AG08395 (cell line): ENCODE data around the gene CYB5RL.
"Not testable (repeated sequence)": the region's sequence is repeated elsewhere in the genome, so short reads cannot be mapped to it uniquely, and the experiment has no call there.

Experiments
- DNase-seq: peaks from one replicate; pipeline ENCODE4 v3.0.0; 2012; ENCODE audit warnings: mixed read lengths, low spot score

Gene CYB5RL

GRCh38 chr1:54199765-54200518, at the start of gene CYB5RL, which contains the start of gene MRPL37:
TSS of gene CYB5RL (minus strand) at chr1:54200030. CDS start at chr1:54195616, 4,414 bp downstream.
TSS of gene MRPL37 (plus strand) at chr1:54200167. CDS start at chr1:54200244, 77 bp downstream.
- DNase-seq, result peak; percentile 98

GRCh38 chr1:54248966-54249365, 49.1 kb upstream of the CYB5RL start:
- DNase-seq, result peak; percentile 32

GRCh38 chr1:54247863-54248515, 48.2 kb upstream of the CYB5RL start:
- no peak for DNase-seq

- DNase-seq, result no peak
Measured at GRCh38 chr1:54246116-54246721, 46.4 kb upstream of the CYB5RL start.

GRCh38 chr1:54245501-54245900, 45.7 kb upstream of the CYB5RL start:
- peak; percentile 15 for DNase-seq

- DNase-seq, result no peak
Measured at GRCh38 chr1:54244655-54245054, 44.8 kb upstream of the CYB5RL start.

GRCh38 chr1:54243022-54243421, 43.2 kb upstream of the CYB5RL start:
- no peak for DNase-seq

- no peak for DNase-seq
Measured at GRCh38 chr1:54241364-54241763, 41.5 kb upstream of the CYB5RL start.

- no peak for DNase-seq
Measured at GRCh38 chr1:54240741-54241335, 41.0 kb upstream of the CYB5RL start.

GRCh38 chr1:54239631-54240031, 39.8 kb upstream of the CYB5RL start:
- DNase-seq, result no peak

- no peak for DNase-seq
Measured at GRCh38 chr1:54239035-54239383, 39.2 kb upstream of the CYB5RL start.

- no peak for DNase-seq
Measured at GRCh38 chr1:54238353-54239034, 38.7 kb upstream of the CYB5RL start.

GRCh38 chr1:54237586-54237985, 37.8 kb upstream of the CYB5RL start:
- no peak for DNase-seq

- DNase-seq, result no peak
Measured at GRCh38 chr1:54234284-54234683, 34.5 kb upstream of the CYB5RL start.

- DNase-seq, result not testable (repeated sequence)
Measured at GRCh38 chr1:54233196-54233595, 33.4 kb upstream of the CYB5RL start.

- DNase-seq, result no peak
Measured at GRCh38 chr1:54230507-54231339, 30.9 kb upstream of the CYB5RL start.

GRCh38 chr1:54229281-54229891, 29.6 kb upstream of the CYB5RL start:
- peak; percentile 62 for DNase-seq

GRCh38 chr1:54228638-54229079, 28.8 kb upstream of the CYB5RL start:
- DNase-seq, result no peak

GRCh38 chr1:54227891-54228310, 28.1 kb upstream of the CYB5RL start:
- no peak for DNase-seq

- DNase-seq, result peak; percentile 79
Measured at GRCh38 chr1:54227091-54227602, 27.3 kb upstream of the CYB5RL start.
